Immature natural killer cell (primary cell): ENCODE data around the gene TCIRG1. TPM values are rescaled to one million over a fixed set of nuclear protein-coding genes. Genes with fewer than 3 reads are reported as not detected.

Experiments
- DNase-seq, 3 donors: peaks; one replicate each; pipeline ENCODE4 v3.0.0; 2022; ENCODE audit warnings: mixed read lengths in 1 of 3
- H3K27ac Mint-ChIP-seq, 6 donors: one replicate each; pipeline ENCODE4 v1.8.0; 2020; ENCODE audit warnings: mixed read lengths in 6 of 6, mild to moderate bottlenecking in 5 of 6, inconsistent platforms in 4 of 6, moderate library complexity in 3 of 6
- H3K27me3 Mint-ChIP-seq, 3 donors: one replicate each; pipeline ENCODE4 v1.8.0; 2020 to 2021; ENCODE audit warnings: low read depth in 3 of 3, mild to moderate bottlenecking in 3 of 3, mixed read lengths in 3 of 3, moderate library complexity in 3 of 3, inconsistent platforms in 1 of 3
- H3K36me3 Mint-ChIP-seq, 3 donors: one replicate each; pipeline ENCODE4 v1.8.0; 2020; ENCODE audit warnings: mixed read lengths in 3 of 3, inconsistent platforms in 2 of 3, mild to moderate bottlenecking in 2 of 3
- H3K4me1 Mint-ChIP-seq, 2 donors: one replicate each; pipeline ENCODE4 v1.8.0; 2020; ENCODE audit warnings: inconsistent platforms in 2 of 2, mild to moderate bottlenecking in 2 of 2, mixed read lengths in 2 of 2, moderate library complexity in 1 of 2
- H3K4me3 Mint-ChIP-seq, 5 donors: one replicate each; pipeline ENCODE4 v1.8.0; 2020; ENCODE audit warnings: mild to moderate bottlenecking in 5 of 5, mixed read lengths in 5 of 5, inconsistent platforms in 3 of 5, moderate library complexity in 3 of 5
- H3K9me3 Mint-ChIP-seq, 6 donors: one replicate each; pipeline ENCODE4 v1.8.0; 2020; ENCODE audit warnings: mild to moderate bottlenecking in 6 of 6, mixed read lengths in 6 of 6, inconsistent platforms in 4 of 6, moderate library complexity in 3 of 6
- polyA plus RNA-seq, 3 donors: library from polyadenylated mRNA; unstranded; fragments of 300-500 nt; fragmentation: Illumina TruSeq; gene quantifications; one replicate each; pipeline ENCODE4 v1.2.3, GENCODE V29; 2021

TCIRG1 gene
- polyA plus RNA-seq, 3 donors from 2014 or later = 93.0 to 132 (median 93.3) TPM

- no peak overlapping the region for H3K27ac Mint-ChIP-seq
- H3K9me3 Mint-ChIP-seq = no peaks in the 10 kb centered on the region
- no peak for DNase-seq
- H3K4me1 Mint-ChIP-seq = peaks cover 40 to 49% of the 10 kb centered on the region in 2 donors
- H3K27me3 Mint-ChIP-seq = peaks cover 0 to under 1% (median 0%) of the 10 kb centered on the region in 3 donors
- H3K36me3 Mint-ChIP-seq = peaks cover 0 to 7% (median 4%) of the 10 kb centered on the region in 3 donors
- no peak overlapping the region for H3K4me3 Mint-ChIP-seq
Observed at GRCh38 chr11:67999704-68000103, 39.1 kb upstream of the TCIRG1 start.

GRCh38 chr11:68002575-68002937 is 36.3 kb upstream of the TCIRG1 start:
- peak overlapping the region; percentile 79 to 87 (median 84) for H3K4me3 Mint-ChIP-seq
- H3K9me3 Mint-ChIP-seq = no peaks in the 10 kb centered on the region
- peaks cover 36 to 43% of the 10 kb centered on the region in 2 donors for H3K4me1 Mint-ChIP-seq
- peaks cover 0 to 2% (median 0%) of the 10 kb centered on the region in 3 donors for H3K27me3 Mint-ChIP-seq
- H3K27ac Mint-ChIP-seq = peak overlapping the region; percentile 37 to 88 (median 77)
- no peak for DNase-seq
- H3K36me3 Mint-ChIP-seq = peaks cover 0 to 4% (median 0%) of the 10 kb centered on the region in 3 donors

- Mint-ChIP-seq H3K4me3 (peak overlapping the region; percentile 79 to 89 (median 85)), H3K27me3 (peaks cover 0 to 2% (median 0%) of the 10 kb centered on the region in 3 donors), H3K27ac (peak overlapping the region; percentile 37 to 88 (median 77)), H3K4me1 (peaks cover 31 to 37% of the 10 kb centered on the region in 2 donors), H3K9me3 (no peaks in the 10 kb centered on the region), H3K36me3 (peaks cover 0 to 2% (median 0%) of the 10 kb centered on the region in 3 donors)
- DNase-seq = peak in 1 of 3 donors; percentile 49
Observed at GRCh38 chr11:68002938-68003845, 35.6 kb upstream of the TCIRG1 start.

GRCh38 chr11:68003846-68004550 is 34.8 kb upstream of the TCIRG1 start, which contains the start of gene UNC93B1:
Gene UNC93B1, minus strand, starts transcription at chr11:68004097. Its CDS starts 54 bp downstream, at chr11:68004043.
- peak; percentile 77 to 85 (median 81) for DNase-seq
- peaks cover 0 to 2% (median 0%) of the 10 kb centered on the region in 3 donors for H3K27me3 Mint-ChIP-seq
- H3K4me1 Mint-ChIP-seq = peaks cover 26 to 34% of the 10 kb centered on the region in 2 donors
- no peaks in the 10 kb centered on the region for H3K36me3 Mint-ChIP-seq
- H3K4me3 Mint-ChIP-seq = peak within 1 kb of the TSS; percentile 86 to 90 (median 89)
- peak within 1 kb of the TSS; percentile 64 to 89 (median 82) for H3K27ac Mint-ChIP-seq
- H3K9me3 Mint-ChIP-seq = no peaks in the 10 kb centered on the region

- H3K4me1 Mint-ChIP-seq = peaks cover 33 to 41% of the 10 kb centered on the region in 2 donors
- H3K4me3 Mint-ChIP-seq = peak overlapping the region; percentile 86 to 90 (median 89)
- no peak for DNase-seq
- no peaks in the 10 kb centered on the region for H3K9me3 Mint-ChIP-seq
- no peaks in the 10 kb centered on the region for H3K36me3 Mint-ChIP-seq
- H3K27me3 Mint-ChIP-seq = peaks cover 0 to 2% (median 0%) of the 10 kb centered on the region in 3 donors
- peak overlapping the region; percentile 10 to 83 (median 70) for H3K27ac Mint-ChIP-seq
Observed at GRCh38 chr11:68004551-68005335, 34.1 kb upstream of the TCIRG1 start.

- no peak for DNase-seq
- H3K27ac Mint-ChIP-seq = no peak overlapping the region
- H3K4me3 Mint-ChIP-seq = peak overlapping the region in 1 of 5 donors; percentile 44
- no peaks in the 10 kb centered on the region for H3K9me3 Mint-ChIP-seq
- peaks cover 38 to 49% of the 10 kb centered on the region in 2 donors for H3K4me1 Mint-ChIP-seq
- H3K36me3 Mint-ChIP-seq = no peaks in the 10 kb centered on the region
- H3K27me3 Mint-ChIP-seq = peaks cover 0 to 2% (median 0%) of the 10 kb centered on the region in 3 donors
Observed at GRCh38 chr11:68006606-68007166, 32.1 kb upstream of the TCIRG1 start.

GRCh38 chr11:68007498-68008380 is 31.1 kb upstream of the TCIRG1 start:
- no peak overlapping the region for H3K4me3 Mint-ChIP-seq
- peaks cover 32 to 44% of the 10 kb centered on the region in 2 donors for H3K4me1 Mint-ChIP-seq
- no peak for DNase-seq
- no peaks in the 10 kb centered on the region for H3K36me3 Mint-ChIP-seq
- H3K27ac Mint-ChIP-seq = no peak overlapping the region
- peaks cover 0 to 2% (median 0%) of the 10 kb centered on the region in 3 donors for H3K27me3 Mint-ChIP-seq
- no peaks in the 10 kb centered on the region for H3K9me3 Mint-ChIP-seq

- Mint-ChIP-seq H3K27ac (peak overlapping the region in 3 of 6 donors; percentile 30 to 58 (median 55)), H3K4me3 (peak overlapping the region in 2 of 5 donors; percentile 28 to 72)
- DNase-seq = no peak
Observed at GRCh38 chr11:68008381-68009337, 30.2 kb upstream of the TCIRG1 start.

GRCh38 chr11:68009391-68010089 is 29.3 kb upstream of the TCIRG1 start:
- no peaks in the 10 kb centered on the region for H3K9me3 Mint-ChIP-seq
- peaks cover 23 to 35% of the 10 kb centered on the region in 2 donors for H3K4me1 Mint-ChIP-seq
- no peaks in the 10 kb centered on the region for H3K36me3 Mint-ChIP-seq
- peaks cover 0 to 2% (median 0%) of the 10 kb centered on the region in 3 donors for H3K27me3 Mint-ChIP-seq
- peak overlapping the region in 4 of 5 donors; percentile 40 to 72 (median 58) for H3K4me3 Mint-ChIP-seq
- H3K27ac Mint-ChIP-seq = peak overlapping the region in 5 of 6 donors; percentile 50 to 77 (median 70)
- peak in 2 of 3 donors; percentile 26 to 34 for DNase-seq

More at GRCh38 chr11:68008381-68009337, 30.2 kb upstream of the TCIRG1 start:
- H3K9me3 Mint-ChIP-seq = no peaks in the 10 kb centered on the region
- H3K36me3 Mint-ChIP-seq = no peaks in the 10 kb centered on the region
- H3K27me3 Mint-ChIP-seq = peaks cover 0 to 2% (median 0%) of the 10 kb centered on the region in 3 donors
- peaks cover 28 to 41% of the 10 kb centered on the region in 2 donors for H3K4me1 Mint-ChIP-seq

- peak in 2 of 3 donors; percentile 23 to 37 for DNase-seq
- Mint-ChIP-seq H3K27ac (peak within 1 kb of the TSS; percentile 28 to 77 (median 64)), H3K4me1 (peaks cover 18 to 29% of the 10 kb centered on the region in 2 donors), H3K4me3 (peak within 1 kb of the TSS; percentile 8 to 72 (median 53)), H3K9me3 (no peaks in the 10 kb centered on the region), H3K36me3 (no peaks in the 10 kb centered on the region), H3K27me3 (no peaks in the 10 kb centered on the region)
Observed at GRCh38 chr11:68010090-68011041, 28.5 kb upstream of the TCIRG1 start, which contains the start of gene ALDH3B1. Gene ALDH3B1, plus strand, starts transcription at chr11:68010327. Its CDS starts 4,971 bp downstream, at chr11:68015298.
